HepG2 (cell line): ENCODE measurements around the gene PLCL2. TPM values are rescaled to one million over a fixed set of nuclear protein-coding genes. Genes with fewer than 3 reads are reported as not detected.

Experiments used
- ATAC-seq: fragments of 200-7000 bp; cut with Tn5 transposase; 3 replicates; pipeline ENCODE4 v1.9.1; 2020; ENCODE audit warnings: mild to moderate bottlenecking, moderate library complexity
- BruUV-seq: library from RNA; stranded (reverse); fragments of 400-500 nt; replicated peaks from 2 replicates; lab custom pipeline; 2021; lab: Mats Ljungman, UMichigan
- CTCF ChIA-PET: fragments of 300-600 bp; formaldehyde crosslinking; extraction: SDS; loops from one replicate; lab custom pipeline; 2021; ENCODE audit warnings: low total read pairs, inconsistent platforms, low intra/inter-chr PET ratio; lab: Yijun Ruan, JAX
- POLR2A ChIA-PET: fragments of 350-600 bp; sonication (Branson Sonifier 250); formaldehyde crosslinking; loops from one replicate; lab custom pipeline; 2020; ENCODE audit warnings: antibody characterized with exemption, inconsistent platforms; lab: Yijun Ruan, JAX
- DNase-seq: peaks from one replicate; pipeline ENCODE4 v3.0.0-alpha.2; 2015; ENCODE audit warnings: low spot score
- FAIRE-seq: peaks from 3 replicates; lab custom pipeline; 2011; peaks lifted over from hg19 to GRCh38; lab: Jason Lieb, UNC
- H2AFZ ChIP-seq: one replicate; pipeline ENCODE4 v1.6.1; 2011; ENCODE audit warnings: low read length, inconsistent platforms
- H3K27ac ChIP-seq: fragments of 300-600 bp; 3 replicates; pipeline ENCODE4 v1.8.0; 2011; ENCODE audit warnings: mixed run types, mild to moderate bottlenecking, mixed read lengths, low read length, inconsistent platforms; ENCODE audit not compliant: insufficient read depth; ENCODE audit errors: extremely low read length
- H3K27me3 ChIP-seq, 2 experiments: fragments of 200-600 bp in 1 of 2; 2 replicates in 1 of 2; 3 replicates in 1 of 2; pipeline versions ENCODE4 v1.6.0 to v1.8.0; 2011; ENCODE audit warnings: low read length in 2 of 2, mild to moderate bottlenecking in 2 of 2, moderate library complexity in 2 of 2, inconsistent platforms in 1 of 2; ENCODE audit not compliant: insufficient read depth in 2 of 2, control insufficient read depth in 1 of 2
- H3K36me3 ChIP-seq, 2 experiments: fragments of 200-600 bp in 1 of 2; replicated peaks in 1 of 2; 2 replicates in 1 of 2; 3 replicates in 1 of 2; pipeline versions ENCODE4 v1.5.1 to v1.8.0; 2011; ENCODE audit warnings: low read length in 2 of 2, inconsistent platforms in 1 of 2; ENCODE audit not compliant: insufficient read depth in 2 of 2, control insufficient read depth in 1 of 2
- H3K4me1 ChIP-seq: 2 replicates; pipeline ENCODE4 v1.5.1; 2012; ENCODE audit warnings: low read length, inconsistent platforms; ENCODE audit not compliant: insufficient read depth
- H3K4me2 ChIP-seq: 2 replicates; pipeline ENCODE4 v1.6.0; 2011; ENCODE audit warnings: low read depth, low read length, inconsistent platforms
- H3K4me3 ChIP-seq, 3 experiments: fragments of 200-600 bp in 1 of 3; sonication (generic), shearing (Covaris generic) in 1 of 3; replicated peaks in 1 of 3; 2 replicates each; pipeline ENCODE4 v1.5.1; 2011 to 2016; ENCODE audit warnings: low read length in 3 of 3, inconsistent platforms in 2 of 3, low read depth in 2 of 3, mild to moderate bottlenecking in 2 of 3, control low read depth in 1 of 3, mixed read lengths in 1 of 3; ENCODE audit not compliant: insufficient read depth in 1 of 3
- H3K79me2 ChIP-seq: one replicate; pipeline ENCODE4 v1.6.1; 2011; ENCODE audit warnings: low read length, inconsistent platforms; ENCODE audit not compliant: insufficient read depth
- H3K9ac ChIP-seq: 2 replicates; pipeline ENCODE4 v1.6.0; 2011; ENCODE audit warnings: mild to moderate bottlenecking, low read depth, low read length, inconsistent platforms; ENCODE audit not compliant: insufficient read depth
- H3K9me3 ChIP-seq: 2 replicates; pipeline ENCODE4 v1.5.1; 2012; ENCODE audit warnings: mild to moderate bottlenecking, low read length
- H4K20me1 ChIP-seq: 2 replicates; pipeline ENCODE4 v1.6.0; 2011; ENCODE audit warnings: inconsistent platforms, mild to moderate bottlenecking, low read length, moderate library complexity; ENCODE audit not compliant: insufficient read depth
- ARID3A ChIP-seq: IDR thresholded peaks from 2 replicates; pipeline ENCODE4 v1.6.1; 2012; ENCODE audit warnings: low read depth, low read length, improper control_type of control experiment
- EEA1 ChIP-seq: sonication (generic); formaldehyde crosslinking; IDR thresholded peaks from 2 replicates; pipeline ENCODE4 v1.5.1; 2020; ENCODE audit warnings: mild to moderate bottlenecking, missing genetic modification reagents, borderline replicate concordance
- HMG20B ChIP-seq: conservative IDR thresholded peaks from 2 replicates; pipeline ENCODE4 v1.6.1; 2016; ENCODE audit warnings: missing genetic modification reagents, missing compliant biosample characterization
- NKX3-1 ChIP-seq: sonication (generic); formaldehyde crosslinking; IDR thresholded peaks from 2 replicates; pipeline ENCODE4 v1.5.0; 2020; ENCODE audit warnings: missing genetic modification reagents
- PAX8 ChIP-seq: sonication (generic); formaldehyde crosslinking; IDR thresholded peaks from 2 replicates; pipeline ENCODE4 v1.8.0; 2022; ENCODE audit warnings: mild to moderate bottlenecking, missing genetic modification reagents, borderline replicate concordance
- POGK ChIP-seq: sonication (generic); formaldehyde crosslinking; conservative IDR thresholded peaks from 2 replicates; pipeline ENCODE4 v1.8.0; 2022; ENCODE audit warnings: mild to moderate bottlenecking, moderate library complexity, missing genetic modification reagents
- POLR2AphosphoS2 ChIP-seq: IDR thresholded peaks from 2 replicates; pipeline ENCODE4 v1.6.1; 2011; ENCODE audit warnings: low read depth, low read length, improper control_type of control experiment
- RBFOX2 ChIP-seq: fragments of 200-400 bp; formaldehyde crosslinking; IDR thresholded peaks from 2 replicates; pipeline ENCODE4 v1.6.1; 2017; ENCODE audit warnings: low read depth, mild to moderate bottlenecking, low read length
- SIN3B ChIP-seq: fragments of 150-350 bp; IDR thresholded peaks from 2 replicates; pipeline ENCODE4 v1.6.1; 2014; ENCODE audit warnings: low read length
- SNAI1 ChIP-seq: sonication (generic); formaldehyde crosslinking; IDR thresholded peaks from 2 replicates; pipeline ENCODE4 v1.5.0; 2020; ENCODE audit warnings: mild to moderate bottlenecking, missing genetic modification reagents, borderline replicate concordance
- SP4 ChIP-seq: sonication (generic); formaldehyde crosslinking; IDR thresholded peaks from 2 replicates; pipeline ENCODE4 v1.8.1; 2023; ENCODE audit warnings: mild to moderate bottlenecking, missing genetic modification reagents
- SP5 ChIP-seq: IDR thresholded peaks from 2 replicates; pipeline ENCODE4 v1.6.1; 2016; ENCODE audit warnings: low read depth, borderline replicate concordance
- TBL1XR1 ChIP-seq: fragments of 150-350 bp; IDR thresholded peaks from 2 replicates; pipeline ENCODE4 v1.6.1; 2014; ENCODE audit warnings: borderline replicate concordance, low read length; ENCODE audit not compliant: partially characterized antibody
- TEAD3 ChIP-seq: optimal IDR thresholded peaks from 2 replicates; pipeline ENCODE3; 2016; ENCODE audit warnings: borderline replicate concordance
- THAP11 ChIP-seq: IDR thresholded peaks from 2 replicates; pipeline ENCODE4 v1.6.1; 2016; ENCODE audit warnings: missing biosample characterization, missing genetic modification reagents
- ZBTB20 ChIP-seq: sonication (generic); formaldehyde crosslinking; IDR thresholded peaks from 2 replicates; pipeline ENCODE4 v1.8.1; 2023; ENCODE audit warnings: missing genetic modification reagents, low read depth, mild to moderate bottlenecking, borderline replicate concordance
- ZNF224 ChIP-seq: sonication (generic); formaldehyde crosslinking; IDR thresholded peaks from 2 replicates; pipeline ENCODE4 v1.5.0; 2020; ENCODE audit warnings: mild to moderate bottlenecking, missing genetic modification reagents
- ZNF337 ChIP-seq: sonication (generic); formaldehyde crosslinking; IDR thresholded peaks from 2 replicates; pipeline ENCODE4 v1.5.1; 2020; ENCODE audit warnings: missing genetic modification reagents, low read depth, mild to moderate bottlenecking, borderline replicate concordance
- ZNF501 ChIP-seq: sonication (generic); formaldehyde crosslinking; IDR thresholded peaks from 2 replicates; pipeline ENCODE4 v1.5.1; 2020; ENCODE audit warnings: mild to moderate bottlenecking, moderate library complexity, missing genetic modification reagents
- ZNF776 ChIP-seq: sonication (generic); formaldehyde crosslinking; IDR thresholded peaks from 2 replicates; pipeline ENCODE4 v1.4.0; 2020; ENCODE audit warnings: mild to moderate bottlenecking, missing genetic modification reagents
- in situ Hi-C: cut with HindIII; loops from 2 replicates; pipeline ENCODE4 v1.10.0; 2017; ENCODE audit warnings: low pct_unique_long_range_greater_than_20kb; ENCODE audit not compliant: extremely low pct_ligation_motif_present
- intact Hi-C: fragments of 100-400 bp; cut with micrococcal nuclease; formaldehyde crosslinking; loops from one replicate; pipeline ENCODE4 v1.10.0; 2022; ENCODE audit not compliant: unreplicated experiment
- polyA plus RNA-seq, 8 experiments: library from polyadenylated mRNA; depleted of rRNA in 3 of 8; stranded (reverse) in 7 of 8; unstranded in 1 of 8; fragments of >200 nt; fragmentation: Illumina TruSeq in 4 of 8; extraction: Trizol in 4 of 8; gene quantifications; 2 replicates each; pipeline versions ENCODE4 v1.2.1 to v1.2.3, GENCODE V29; 2011 to 2016; ENCODE audit warnings: low read depth in 4 of 8, missing spikeins in 1 of 8, mixed read lengths in 1 of 8; ENCODE audit not compliant: insufficient read depth in 1 of 8
- total RNA-seq, 5 experiments: library from RNA; depleted of rRNA; stranded (reverse); fragments of >200 nt; fragmentation: Illumina TruSeq; extraction: Trizol; gene quantifications; 2 replicates each; pipeline ENCODE4 v1.2.3, GENCODE V29; 2016; ENCODE audit warnings: low read depth in 1 of 5

Gene PLCL2
- total and polyA plus RNA-seq, 2 of the 13 experiments (the other 11 are each of a cell fraction or from before 2014, with no cell fraction given) = not detected

- CTCF ChIA-PET = no interaction called here
- POLR2A ChIA-PET = no interaction called here
- no peaks in the 10 kb centered on the region for H4K20me1 ChIP-seq
- H3K36me3 ChIP-seq = no peaks in the 10 kb centered on the region
- FAIRE-seq (no peak), DNase-seq (no peak), ATAC-seq (no peak)
- H3K4me1 ChIP-seq = no peaks in the 10 kb centered on the region
- no peak overlapping the region for H3K27ac ChIP-seq
- in situ Hi-C loops = no loop called here
- no peak overlapping the region for H3K9ac ChIP-seq
- no peak overlapping the region for H2AFZ ChIP-seq
- H3K79me2 ChIP-seq = no peaks in the 10 kb centered on the region
- H3K9me3 ChIP-seq = no peaks in the 10 kb centered on the region
- no TSS peak for BruUV-seq
- TF ChIP-seq ZNF337 = no peak
- TF ChIP-seq TBL1XR1 = no peak
- TF ChIP-seq NKX3-1 (CRISPR knock-in tag) = no peak
- TF ChIP-seq ARID3A = no peak
- no peak for TF ChIP-seq SP5 (CRISPR knock-in tag)
- no peak for TF ChIP-seq ZNF224 (CRISPR knock-in tag)
- TF ChIP-seq PAX8 = no peak
- no peak for TF ChIP-seq ZNF501 (CRISPR knock-in tag)
- TF ChIP-seq ZNF776 (CRISPR knock-in tag) = no peak
- no peak for TF ChIP-seq SIN3B
- no peak for TF ChIP-seq POLR2AphosphoS2
- no peak for TF ChIP-seq POGK (CRISPR knock-in tag)
- TF ChIP-seq EEA1 (CRISPR knock-in tag) = no peak
- TF ChIP-seq SP4 = no peak
- no peak for TF ChIP-seq SNAI1
- TF ChIP-seq RBFOX2 = no peak
- TF ChIP-seq HMG20B (CRISPR knock-in tag) = no peak
- TF ChIP-seq ZBTB20 = no peak
- no peak for TF ChIP-seq THAP11 (CRISPR knock-in tag)
- no peak for TF ChIP-seq TEAD3 (CRISPR knock-in tag)
- no peak overlapping the region for H3K4me2 ChIP-seq
- H3K27me3 ChIP-seq = peaks cover 0 to under 1% of the 10 kb centered on the region in 2 experiments; a peak in 2 of 5 replicates
- H3K4me3 ChIP-seq = no peak overlapping the region
- intact Hi-C loops = no loop called here
Observed at GRCh38 chr3:16945330-16945729, 60.6 kb downstream of the PLCL2 start.
